GM12878 (cell line): ENCODE results near the gene PLEKHM3. TPM values are rescaled to one million over a fixed set of nuclear protein-coding genes. Genes with fewer than 3 reads are reported as not detected.

Experiments
- ATAC-seq: fragments of 200-7000 bp; cut with Tn5 transposase; 3 replicates; pipeline ENCODE4 v1.9.1; 2020; ENCODE audit warnings: mild to moderate bottlenecking, moderate library complexity
- BruUV-seq: library from RNA; stranded (reverse); fragments of 400-500 nt; replicated peaks from 2 replicates; lab custom pipeline; 2021; lab: Mats Ljungman, UMichigan
- CTCF ChIA-PET: fragments of 300-600 bp; sonication (Branson Sonifier 250); formaldehyde crosslinking; extraction: SDS; loops from one replicate; lab custom pipeline; 2021; ENCODE audit warnings: inconsistent platforms; lab: Yijun Ruan, JAX
- POLR2A ChIA-PET: fragments of 350-600 bp; formaldehyde crosslinking; extraction: SDS; loops from one replicate; lab custom pipeline; 2021; ENCODE audit warnings: inconsistent platforms; lab: Charles Lee
- RAD21 ChIA-PET: fragments of 300-600 bp; sonication (Branson Sonifier 250); formaldehyde crosslinking; loops from one replicate; lab custom pipeline; 2023; ENCODE audit warnings: antibody characterized with exemption; ENCODE audit not compliant: unreplicated experiment; lab: Charles Lee
- SMC1A ChIA-PET: fragments of 300-600 bp; sonication (Branson Sonifier 250); formaldehyde crosslinking; loops from one replicate; lab custom pipeline; 2023; ENCODE audit not compliant: unreplicated experiment, uncharacterized antibody; lab: Charles Lee
- DNase-seq: peaks from one replicate; pipeline ENCODE4 v3.0.0-alpha.2; 2011; ENCODE audit warnings: low read depth, low spot score
- FAIRE-seq: peaks from 3 replicates; lab custom pipeline; 2011; peaks lifted over from hg19 to GRCh38; lab: Jason Lieb, UNC
- H2AFZ ChIP-seq: 2 replicates; pipeline ENCODE4 v1.6.0; 2011; ENCODE audit warnings: low read depth, low read length, control low read depth; ENCODE audit not compliant: control insufficient read depth
- H3K27ac ChIP-seq: 2 replicates; pipeline ENCODE4 v1.5.1; 2011; ENCODE audit warnings: control low read depth; ENCODE audit not compliant: control insufficient read depth, insufficient read depth
- H3K27me3 ChIP-seq, 2 experiments: replicated peaks in 1 of 2; 2 replicates each; pipeline versions ENCODE4 v1.6.0 to v1.6.1; 2011; ENCODE audit warnings: low read length in 1 of 2; ENCODE audit not compliant: control insufficient read depth in 2 of 2, insufficient read depth in 2 of 2
- H3K36me3 ChIP-seq, 2 experiments: 2 replicates each; pipeline ENCODE4 v1.5.1; 2011; ENCODE audit warnings: low read length in 1 of 2; ENCODE audit not compliant: control insufficient read depth in 2 of 2, insufficient read depth in 2 of 2
- H3K4me1 ChIP-seq: 2 replicates; pipeline ENCODE4 v1.6.1; 2011; ENCODE audit warnings: mild to moderate bottlenecking, low read length, moderate library complexity, mixed read lengths; ENCODE audit not compliant: control insufficient read depth, insufficient read depth
- H3K4me2 ChIP-seq: 2 replicates; pipeline ENCODE4 v1.6.0; 2011; ENCODE audit warnings: control low read depth; ENCODE audit not compliant: control insufficient read depth, insufficient read depth
- H3K4me3 ChIP-seq: fragments of 200-600 bp; sonication (generic); 2 replicates; pipeline ENCODE4 v1.5.1; 2016
- H3K79me2 ChIP-seq: 2 replicates; pipeline ENCODE4 v1.6.0; 2011; ENCODE audit warnings: low read length; ENCODE audit not compliant: control insufficient read depth, insufficient read depth
- H3K9ac ChIP-seq: 2 replicates; pipeline ENCODE4 v1.8.0; 2011; ENCODE audit warnings: low read length, control low read depth, mixed read lengths; ENCODE audit not compliant: control insufficient read depth, insufficient read depth
- H3K9me3 ChIP-seq: replicated peaks from 3 replicates; pipeline ENCODE4 v1.5.1; 2011; ENCODE audit warnings: mild to moderate bottlenecking, low read length; ENCODE audit not compliant: control insufficient read depth, insufficient read depth
- H4K20me1 ChIP-seq: 2 replicates; pipeline ENCODE4 v1.6.0; 2011; ENCODE audit not compliant: control insufficient read depth, insufficient read depth
- BCL11A ChIP-seq: IDR thresholded peaks from 2 replicates; pipeline ENCODE4 v1.6.1; 2011; ENCODE audit warnings: low read depth, low read length
- E2F4 ChIP-seq: IDR thresholded peaks from 2 replicates; pipeline ENCODE4 v1.6.1; 2012; ENCODE audit warnings: low read depth, low read length, improper control_type of control experiment
- ETV6 ChIP-seq, 2 experiments: fragments of 450-650 bp in 1 of 2; IDR thresholded peaks in 1 of 2; conservative IDR thresholded peaks in 1 of 2; 2 replicates each; pipeline ENCODE4 v1.6.1; 2014; ENCODE audit warnings: antibody characterized with exemption in 1 of 2, borderline replicate concordance in 1 of 2, low read depth in 1 of 2, mild to moderate bottlenecking in 1 of 2, moderate library complexity in 1 of 2
- HCFC1 ChIP-seq: fragments of 150-350 bp; IDR thresholded peaks from 2 replicates; pipeline ENCODE4 v1.6.1; 2014; ENCODE audit warnings: low read length
- PKNOX1 ChIP-seq: fragments of 450-650 bp; IDR thresholded peaks from 2 replicates; pipeline ENCODE4 v1.6.1; 2016; ENCODE audit warnings: mild to moderate bottlenecking
- RBBP5 ChIP-seq: fragments of 200-600 bp; sonication (generic); conservative IDR thresholded peaks from 2 replicates; pipeline ENCODE4 v1.6.1; 2016
- ZBTB40 ChIP-seq: fragments of 450-650 bp; IDR thresholded peaks from 2 replicates; pipeline ENCODE4 v1.6.1; 2016; ENCODE audit warnings: mild to moderate bottlenecking, moderate library complexity, borderline replicate concordance
- in situ Hi-C: fragments of 300-500 bp; cut with MboI; formaldehyde crosslinking; loops from 9 replicates; pipeline ENCODE4 v1.14.3; 2018; ENCODE audit warnings: mixed read lengths
- intact Hi-C: fragments of 100-400 bp; cut with micrococcal nuclease; formaldehyde crosslinking; loops from one replicate; pipeline ENCODE4 v1.14.2; 2022; ENCODE audit not compliant: unreplicated experiment
- polyA plus RNA-seq, 11 experiments: library from polyadenylated mRNA; depleted of rRNA in 4 of 11; unstranded in 6 of 11; stranded (reverse) in 5 of 11; fragments of >200 nt; fragmentation: Nextera tagmentation in 4 of 11; fragmentation: Illumina TruSeq in 1 of 11; extraction: Ambion mirVana in 4 of 11; extraction: Trizol in 1 of 11; gene quantifications; 1 replicate in 1 of 11; 2 replicates in 10 of 11; pipeline versions ENCODE4 v1.2.1 to v1.2.3, GENCODE V29; 2011 to 2016; ENCODE audit warnings: inconsistent platforms in 2 of 11, missing spikeins in 2 of 11, low read depth in 1 of 11
- total RNA-seq, 4 experiments: library from RNA; depleted of rRNA in 3 of 4; stranded (reverse); fragments of >200 nt in 3 of 4; fragmentation: Illumina TruSeq in 1 of 4; extraction: Trizol in 1 of 4; gene quantifications; 2 replicates each; pipeline versions ENCODE4 v1.2.1 to v1.2.3, GENCODE V29; 2013 to 2021
- TF ChIP-seq, protein P1 (sequence below): fragments of 450-650 bp; formaldehyde crosslinking; IDR thresholded peaks from 2 replicates; pipeline ENCODE4 v1.5.0; 2022; ENCODE audit warnings: mild to moderate bottlenecking, missing genetic modification characterization
- TF ChIP-seq, protein P2 (sequence below): fragments of 150-350 bp; IDR thresholded peaks from 2 replicates; pipeline ENCODE4 v1.6.1; 2014; ENCODE audit warnings: mild to moderate bottlenecking, low read depth, low read length

The PLEKHM3 gene
- total and polyA plus RNA-seq, 10 of the 15 experiments (the other 5 are each of a cell fraction or from before 2014, with no cell fraction given) = 1.4 to 5.6 (median 3.0) TPM

GRCh38 chr2:208012449-208012848 is 12.9 kb downstream of the PLEKHM3 start:
- intact Hi-C loops (no loop called here), in situ Hi-C loops (no loop called here)
- SMC1A ChIA-PET = no interaction called here
- Histone ChIP-seq H3K27me3 (no peaks in the 10 kb centered on the region), H3K4me1 (no peaks in the 10 kb centered on the region), H4K20me1 (no peaks in the 10 kb centered on the region), H3K9ac (no peak overlapping the region), H2AFZ (no peak overlapping the region), H3K4me3 (no peak overlapping the region), H3K9me3 (no peaks in the 10 kb centered on the region), H3K27ac (no peak overlapping the region), H3K36me3 (no peaks in the 10 kb centered on the region), H3K4me2 (no peak overlapping the region), H3K79me2 (no peaks in the 10 kb centered on the region)
- DNase-seq (no peak), ATAC-seq (no peak), FAIRE-seq (no peak)
- BruUV-seq = no TSS peak
- POLR2A ChIA-PET = no interaction called here
- RAD21 ChIA-PET = no interaction called here
- CTCF ChIA-PET = interaction anchor here (0.6 kb wide), 1 partner anchor 9 kb away, joined by 3 read pairs; no protein-coding TSS in a partner anchor
- no peak for TF ChIP-seq E2F4
- TF ChIP-seq, protein P1, sequence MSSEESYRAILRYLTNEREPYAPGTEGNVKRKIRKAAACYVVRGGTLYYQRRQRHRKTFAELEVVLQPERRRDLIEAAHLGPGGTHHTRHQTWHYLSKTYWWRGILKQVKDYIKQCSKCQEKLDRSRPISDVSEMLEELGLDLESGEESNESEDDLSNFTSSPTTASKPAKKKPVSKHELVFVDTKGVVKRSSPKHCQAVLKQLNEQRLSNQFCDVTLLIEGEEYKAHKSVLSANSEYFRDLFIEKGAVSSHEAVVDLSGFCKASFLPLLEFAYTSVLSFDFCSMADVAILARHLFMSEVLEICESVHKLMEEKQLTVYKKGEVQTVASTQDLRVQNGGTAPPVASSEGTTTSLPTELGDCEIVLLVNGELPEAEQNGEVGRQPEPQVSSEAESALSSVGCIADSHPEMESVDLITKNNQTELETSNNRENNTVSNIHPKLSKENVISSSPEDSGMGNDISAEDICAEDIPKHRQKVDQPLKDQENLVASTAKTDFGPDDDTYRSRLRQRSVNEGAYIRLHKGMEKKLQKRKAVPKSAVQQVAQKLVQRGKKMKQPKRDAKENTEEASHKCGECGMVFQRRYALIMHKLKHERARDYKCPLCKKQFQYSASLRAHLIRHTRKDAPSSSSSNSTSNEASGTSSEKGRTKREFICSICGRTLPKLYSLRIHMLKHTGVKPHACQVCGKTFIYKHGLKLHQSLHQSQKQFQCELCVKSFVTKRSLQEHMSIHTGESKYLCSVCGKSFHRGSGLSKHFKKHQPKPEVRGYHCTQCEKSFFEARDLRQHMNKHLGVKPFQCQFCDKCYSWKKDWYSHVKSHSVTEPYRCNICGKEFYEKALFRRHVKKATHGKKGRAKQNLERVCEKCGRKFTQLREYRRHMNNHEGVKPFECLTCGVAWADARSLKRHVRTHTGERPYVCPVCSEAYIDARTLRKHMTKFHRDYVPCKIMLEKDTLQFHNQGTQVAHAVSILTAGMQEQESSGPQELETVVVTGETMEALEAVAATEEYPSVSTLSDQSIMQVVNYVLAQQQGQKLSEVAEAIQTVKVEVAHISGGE (CRISPR knock-in tag) = no peak
- TF ChIP-seq RBBP5 = no peak
- no peak for TF ChIP-seq HCFC1
- TF ChIP-seq, protein P2, sequence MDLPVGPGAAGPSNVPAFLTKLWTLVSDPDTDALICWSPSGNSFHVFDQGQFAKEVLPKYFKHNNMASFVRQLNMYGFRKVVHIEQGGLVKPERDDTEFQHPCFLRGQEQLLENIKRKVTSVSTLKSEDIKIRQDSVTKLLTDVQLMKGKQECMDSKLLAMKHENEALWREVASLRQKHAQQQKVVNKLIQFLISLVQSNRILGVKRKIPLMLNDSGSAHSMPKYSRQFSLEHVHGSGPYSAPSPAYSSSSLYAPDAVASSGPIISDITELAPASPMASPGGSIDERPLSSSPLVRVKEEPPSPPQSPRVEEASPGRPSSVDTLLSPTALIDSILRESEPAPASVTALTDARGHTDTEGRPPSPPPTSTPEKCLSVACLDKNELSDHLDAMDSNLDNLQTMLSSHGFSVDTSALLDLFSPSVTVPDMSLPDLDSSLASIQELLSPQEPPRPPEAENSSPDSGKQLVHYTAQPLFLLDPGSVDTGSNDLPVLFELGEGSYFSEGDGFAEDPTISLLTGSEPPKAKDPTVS = no peak
- no peak for TF ChIP-seq PKNOX1
- no peak for TF ChIP-seq ZBTB40
- TF ChIP-seq BCL11A = no peak
- TF ChIP-seq ETV6 (conservative IDR thresholded peaks at IDR 0.05 in 1 of 2, IDR thresholded peaks at IDR 0.05 in 1 of 2; ENCODE audit: borderline replicate concordance in 1 of 2, low read depth in 1 of 2) = no peak
